Panc1 (cell line): Measurements from ENCODE around the gene RCN1. TPM values are rescaled to one million over a fixed set of nuclear protein-coding genes. Genes with fewer than 3 reads are reported as not detected.
"Not testable (repeated sequence)": the region's sequence is repeated elsewhere in the genome, so short reads cannot be mapped to it uniquely, and the experiment has no call there.

Source experiments
- ATAC-seq: fragments of 200-7000 bp; cut with Tn5 transposase; 2 replicates; pipeline ENCODE4 v1.9.1; 2020; ENCODE audit warnings: mild to moderate bottlenecking, moderate library complexity
- BruUV-seq: library from RNA; stranded (reverse); fragments of 400-500 nt; replicated peaks from 2 replicates; lab custom pipeline; 2021; lab: Mats Ljungman, UMichigan
- CTCF ChIA-PET: fragments of 300-600 bp; sonication (Branson Sonifier 250); formaldehyde crosslinking; loops from one replicate; lab custom pipeline; 2022; ENCODE audit warnings: antibody characterized with exemption; lab: Charles Lee
- POLR2A ChIA-PET: fragments of 300-600 bp; sonication (Branson Sonifier 250); formaldehyde crosslinking; loops from one replicate; lab custom pipeline; 2022; ENCODE audit warnings: antibody characterized with exemption; lab: Charles Lee
- DNase-seq: peaks from one replicate; pipeline ENCODE4 v3.0.0-alpha.2; 2010; ENCODE audit warnings: low read depth, low spot score
- H3K27ac ChIP-seq: 2 replicates; pipeline ENCODE4 v1.5.1; 2011; ENCODE audit warnings: mild to moderate bottlenecking, low read length, inconsistent platforms
- H3K27me3 ChIP-seq: fragments of 200-500 bp; sonication (Bioruptor generic); 2 replicates; pipeline ENCODE4 v1.6.0; 2014; ENCODE audit warnings: low read length, inconsistent platforms; ENCODE audit not compliant: control insufficient read depth, insufficient read depth
- H3K36me3 ChIP-seq: fragments of 200-500 bp; sonication (Bioruptor generic); 2 replicates; pipeline ENCODE4 v1.5.1; 2014; ENCODE audit warnings: inconsistent platforms, mild to moderate bottlenecking, low read length, moderate library complexity; ENCODE audit not compliant: control insufficient read depth, insufficient read depth
- H3K4me1 ChIP-seq: 2 replicates; pipeline ENCODE4 v1.5.1; 2011; ENCODE audit warnings: inconsistent platforms, mild to moderate bottlenecking, low read length, moderate library complexity; ENCODE audit not compliant: control insufficient read depth, insufficient read depth
- H3K4me3 ChIP-seq, 2 experiments: 2 replicates each; pipeline ENCODE4 v1.5.1; 2011 to 2012; ENCODE audit warnings: low read depth in 2 of 2, low read length in 2 of 2, mild to moderate bottlenecking in 2 of 2, inconsistent platforms in 1 of 2, moderate library complexity in 1 of 2
- H3K9me3 ChIP-seq: fragments of 200-500 bp; sonication (Bioruptor generic); 2 replicates; pipeline ENCODE4 v1.5.1; 2014; ENCODE audit warnings: low read depth, mild to moderate bottlenecking, inconsistent platforms, low read length, moderate library complexity; ENCODE audit not compliant: control insufficient read depth, insufficient read depth
- POLR2AphosphoS5 ChIP-seq: IDR thresholded peaks from 2 replicates; pipeline ENCODE4 v1.6.1; 2012; ENCODE audit warnings: mild to moderate bottlenecking, low read depth, low read length, moderate library complexity
- REST ChIP-seq, 2 experiments: IDR thresholded peaks; 2 replicates each; pipeline ENCODE4 v1.6.1; 2011 to 2012; ENCODE audit warnings: low read depth in 2 of 2, control low read depth in 1 of 2, low read length in 1 of 2, mild to moderate bottlenecking in 1 of 2, moderate library complexity in 1 of 2; ENCODE audit not compliant: insufficient read depth in 1 of 2
- SIN3A ChIP-seq: IDR thresholded peaks from 2 replicates; pipeline ENCODE4 v1.6.1; 2012; ENCODE audit warnings: low read depth, mild to moderate bottlenecking, low read length, moderate library complexity, borderline replicate concordance; ENCODE audit not compliant: insufficient read depth
- TCF7L2 ChIP-seq: IDR thresholded peaks from 2 replicates; pipeline ENCODE4 v1.6.1; 2011; ENCODE audit warnings: mild to moderate bottlenecking, low read depth, low read length, inconsistent platforms
- in situ Hi-C: cut with HindIII; loops from 2 replicates; pipeline ENCODE4 v1.10.0; 2016; ENCODE audit warnings: low sequenced_read_pairs, low pct_unique_long_range_greater_than_20kb
- intact Hi-C: fragments of 100-400 bp; cut with micrococcal nuclease; formaldehyde crosslinking; loops from one replicate; pipeline ENCODE4 v1.10.0; 2022; ENCODE audit not compliant: unreplicated experiment
- total RNA-seq: library from RNA; stranded (reverse); gene quantifications from one replicate; pipeline ENCODE4 v1.2.1, GENCODE V29; 2021; ENCODE audit not compliant: unreplicated experiment
- TF ChIP-seq, protein P1 (sequence below): fragments of 450-650 bp; IDR thresholded peaks from 2 replicates; pipeline ENCODE4 v1.5.1; 2017; ENCODE audit warnings: mild to moderate bottlenecking

RCN1 gene
- total RNA-seq, 1 experiment from 2014 or later, result 120 TPM

- POLR2A ChIA-PET, result no interaction called here
- ATAC-seq (no peak), DNase-seq (no peak)
- H3K27me3 ChIP-seq, result peaks cover 16% of the 10 kb centered on the region
- in situ Hi-C loops (no loop called here), intact Hi-C loops (loop anchor here (10.0 kb wide), 1 partner anchor 235 kb away; no protein-coding TSS in a partner anchor)
- H3K4me3 ChIP-seq, result no peak overlapping the region
- H3K9me3 ChIP-seq, result no peaks in the 10 kb centered on the region
- H3K4me1 ChIP-seq, result no peaks in the 10 kb centered on the region
- TF ChIP-seq, protein P1, sequence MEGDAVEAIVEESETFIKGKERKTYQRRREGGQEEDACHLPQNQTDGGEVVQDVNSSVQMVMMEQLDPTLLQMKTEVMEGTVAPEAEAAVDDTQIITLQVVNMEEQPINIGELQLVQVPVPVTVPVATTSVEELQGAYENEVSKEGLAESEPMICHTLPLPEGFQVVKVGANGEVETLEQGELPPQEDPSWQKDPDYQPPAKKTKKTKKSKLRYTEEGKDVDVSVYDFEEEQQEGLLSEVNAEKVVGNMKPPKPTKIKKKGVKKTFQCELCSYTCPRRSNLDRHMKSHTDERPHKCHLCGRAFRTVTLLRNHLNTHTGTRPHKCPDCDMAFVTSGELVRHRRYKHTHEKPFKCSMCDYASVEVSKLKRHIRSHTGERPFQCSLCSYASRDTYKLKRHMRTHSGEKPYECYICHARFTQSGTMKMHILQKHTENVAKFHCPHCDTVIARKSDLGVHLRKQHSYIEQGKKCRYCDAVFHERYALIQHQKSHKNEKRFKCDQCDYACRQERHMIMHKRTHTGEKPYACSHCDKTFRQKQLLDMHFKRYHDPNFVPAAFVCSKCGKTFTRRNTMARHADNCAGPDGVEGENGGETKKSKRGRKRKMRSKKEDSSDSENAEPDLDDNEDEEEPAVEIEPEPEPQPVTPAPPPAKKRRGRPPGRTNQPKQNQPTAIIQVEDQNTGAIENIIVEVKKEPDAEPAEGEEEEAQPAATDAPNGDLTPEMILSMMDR, result no peak
- no peak for TF ChIP-seq REST (IDR thresholded peaks at IDR 0.05; ENCODE audit: insufficient read depth in 1 of 2, low read depth in 2 of 2, low read length in 1 of 2)
- TF ChIP-seq TCF7L2, result no peak
- no peak for TF ChIP-seq SIN3A
- no peak for TF ChIP-seq POLR2AphosphoS5
- BruUV-seq, result no TSS peak
- CTCF ChIA-PET, result no interaction called here
- H3K36me3 ChIP-seq, result no peaks in the 10 kb centered on the region
- H3K27ac ChIP-seq, result no peak overlapping the region
Measured at GRCh38 chr11:32059686-32060462, 31.0 kb upstream of the RCN1 start.

- Histone ChIP-seq H3K4me1 (no peaks in the 10 kb centered on the region), H3K36me3 (no peaks in the 10 kb centered on the region), H3K27ac (no peak overlapping the region), H3K9me3 (no peaks in the 10 kb centered on the region), H3K4me3 (no peak overlapping the region), H3K27me3 (peaks cover 26% of the 10 kb centered on the region)
- no peak for DNase-seq
- ATAC-seq, result no peak
- intact Hi-C loops, result no loop called here
- POLR2A ChIA-PET, result no interaction called here
- CTCF ChIA-PET, result no interaction called here
- TF ChIP-seq TCF7L2 (no peak), POLR2AphosphoS5 (no peak), REST (IDR thresholded peaks at IDR 0.05; ENCODE audit: insufficient read depth in 1 of 2, low read depth in 2 of 2, low read length in 1 of 2) (no peak), SIN3A (no peak)
- TF ChIP-seq, protein P1, result no peak
- in situ Hi-C loops, result no loop called here
- no TSS peak for BruUV-seq
Measured at GRCh38 chr11:32062540-32062939, 28.3 kb upstream of the RCN1 start.

GRCh38 chr11:32063031-32063430, 27.8 kb upstream of the RCN1 start:
- H3K27me3 ChIP-seq, result peaks cover 30% of the 10 kb centered on the region
- CTCF ChIA-PET, H3K36me3 ChIP-seq, H3K4me3 ChIP-seq, ATAC-seq, BruUV-seq, H3K9me3 ChIP-seq, H3K4me1 ChIP-seq, POLR2A ChIA-PET, H3K27ac ChIP-seq, DNase-seq, intact Hi-C loops, in situ Hi-C loops: not testable (repeated sequence)
